PFSK-1 (cell line): Measurements from ENCODE around the gene ASF1B.

ENCODE experiments used
- FOXP2 ChIP-seq: optimal IDR thresholded peaks from 2 replicates; pipeline ENCODE3; 2011; ENCODE audit warnings: borderline replicate concordance, control low read depth, inconsistent platforms; ENCODE audit not compliant: insufficient read depth; ENCODE audit errors: extremely low read length, extremely low read depth
- POLR2AphosphoS5 ChIP-seq: IDR thresholded peaks from 2 replicates; pipeline ENCODE4 v1.6.1; 2012; ENCODE audit warnings: low read depth, mild to moderate bottlenecking, control low read depth, low read length, moderate library complexity
- REST ChIP-seq, 2 experiments: IDR thresholded peaks; 2 replicates each; pipeline versions ENCODE4 v1.6.1 to v1.8.0; 2011 to 2012; ENCODE audit warnings: low read depth in 2 of 2, low read length in 2 of 2, control low read depth in 1 of 2, inconsistent platforms in 1 of 2, mild to moderate bottlenecking in 1 of 2, moderate library complexity in 1 of 2; ENCODE audit not compliant: insufficient read depth in 1 of 2
- SIN3A ChIP-seq: IDR thresholded peaks from 2 replicates; pipeline ENCODE4 v1.6.1; 2012; ENCODE audit warnings: mild to moderate bottlenecking, low read length, moderate library complexity, borderline replicate concordance; ENCODE audit not compliant: insufficient read depth
- TAF1 ChIP-seq: IDR thresholded peaks from 2 replicates; pipeline ENCODE4 v1.6.1; 2012; ENCODE audit warnings: low read length, control low read depth, borderline replicate concordance; ENCODE audit not compliant: insufficient read depth

ASF1B gene

GRCh38 chr19:14158276-14159023, 22.1 kb upstream of the ASF1B start:
- TF ChIP-seq TAF1 (no peak), REST (IDR thresholded peaks at IDR 0.05; ENCODE audit: insufficient read depth in 1 of 2, low read depth in 2 of 2, low read length in 2 of 2) (no peak), POLR2AphosphoS5 (no peak), SIN3A (no peak), FOXP2 (no peak)

- TF ChIP-seq SIN3A (no peak), REST (IDR thresholded peaks at IDR 0.05; ENCODE audit: insufficient read depth in 1 of 2, low read depth in 2 of 2, low read length in 2 of 2) (no peak), POLR2AphosphoS5 (no peak), FOXP2 (no peak), TAF1 (no peak)
Observed at GRCh38 chr19:14156971-14157717, 20.8 kb upstream of the ASF1B start.

GRCh38 chr19:14156122-14156521, 19.7 kb upstream of the ASF1B start:
- TF ChIP-seq REST (IDR thresholded peaks at IDR 0.05; ENCODE audit: insufficient read depth in 1 of 2, low read depth in 2 of 2, low read length in 2 of 2) (no peak), SIN3A (no peak), POLR2AphosphoS5 (no peak), FOXP2 (no peak), TAF1 (no peak)

- TF ChIP-seq SIN3A = no peak
- no peak for TF ChIP-seq POLR2AphosphoS5
- no peak for TF ChIP-seq TAF1
- TF ChIP-seq FOXP2 = no peak
- no peak for TF ChIP-seq REST (IDR thresholded peaks at IDR 0.05; ENCODE audit: insufficient read depth in 1 of 2, low read depth in 2 of 2, low read length in 2 of 2)
Observed at GRCh38 chr19:14155371-14155770, 19.0 kb upstream of the ASF1B start.
